Osteoblast (primary cell): ENCODE results near the gene MCFD2. TPM values are rescaled to one million over a fixed set of nuclear protein-coding genes. Genes with fewer than 3 reads are reported as not detected.

Experiments used
- DNase-seq: peaks from one replicate; pipeline ENCODE4 v3.0.0; 2011; ENCODE audit warnings: low spot score, mixed read lengths; ENCODE audit not compliant: insufficient read length; ENCODE audit errors: missing footprints
- H2AFZ ChIP-seq: 2 replicates; pipeline ENCODE4 v1.6.0; 2011; ENCODE audit warnings: mild to moderate bottlenecking, low read length
- H3K27ac ChIP-seq: 2 replicates; pipeline ENCODE4 v1.5.1; 2011; ENCODE audit warnings: mild to moderate bottlenecking, low read depth, low read length, moderate library complexity
- H3K27me3 ChIP-seq: 2 replicates; pipeline ENCODE4 v1.6.0; 2012; ENCODE audit warnings: mild to moderate bottlenecking, control low read depth, inconsistent platforms, low read length, moderate library complexity; ENCODE audit not compliant: insufficient read depth
- H3K36me3 ChIP-seq: 2 replicates; pipeline ENCODE4 v1.5.1; 2011; ENCODE audit warnings: mild to moderate bottlenecking, low read length, control low read depth, moderate library complexity; ENCODE audit not compliant: insufficient read depth
- H3K4me1 ChIP-seq: 2 replicates; pipeline ENCODE4 v1.5.1; 2011; ENCODE audit warnings: mild to moderate bottlenecking, low read length, control low read depth, moderate library complexity; ENCODE audit not compliant: insufficient read depth
- H3K4me2 ChIP-seq: 2 replicates; pipeline ENCODE4 v1.6.0; 2011; ENCODE audit warnings: mild to moderate bottlenecking, low read length; ENCODE audit not compliant: insufficient read depth
- H3K4me3 ChIP-seq: fragments of 200-600 bp; sonication (generic); 3 replicates; pipeline ENCODE4 v1.5.1; 2012; ENCODE audit warnings: mild to moderate bottlenecking, low read length, inconsistent platforms; ENCODE audit not compliant: insufficient read depth
- H3K79me2 ChIP-seq: 2 replicates; pipeline ENCODE4 v1.6.0; 2012; ENCODE audit warnings: mild to moderate bottlenecking, low read length, control low read depth, inconsistent platforms; ENCODE audit not compliant: insufficient read depth
- H3K9me3 ChIP-seq: 2 replicates; pipeline ENCODE4 v1.5.1; 2011; ENCODE audit warnings: low read depth, low read length, control low read depth
- H4K20me1 ChIP-seq: 2 replicates; pipeline ENCODE4 v1.6.0; 2012; ENCODE audit warnings: mild to moderate bottlenecking, low read length, control low read depth; ENCODE audit not compliant: insufficient read depth
- CTCF ChIP-seq: IDR thresholded peaks from 2 replicates; pipeline ENCODE4 v1.5.1; 2011; ENCODE audit warnings: mild to moderate bottlenecking, low read depth, low read length, moderate library complexity; ENCODE audit errors: extremely low read depth
- total RNA-seq: library from RNA; depleted of rRNA; stranded (reverse); fragments of >200 nt; gene quantifications from 2 replicates; pipeline ENCODE4 v1.2.3, GENCODE V29; 2012

The MCFD2 gene
- total RNA-seq, 1 donor: 136 TPM

DNA sequence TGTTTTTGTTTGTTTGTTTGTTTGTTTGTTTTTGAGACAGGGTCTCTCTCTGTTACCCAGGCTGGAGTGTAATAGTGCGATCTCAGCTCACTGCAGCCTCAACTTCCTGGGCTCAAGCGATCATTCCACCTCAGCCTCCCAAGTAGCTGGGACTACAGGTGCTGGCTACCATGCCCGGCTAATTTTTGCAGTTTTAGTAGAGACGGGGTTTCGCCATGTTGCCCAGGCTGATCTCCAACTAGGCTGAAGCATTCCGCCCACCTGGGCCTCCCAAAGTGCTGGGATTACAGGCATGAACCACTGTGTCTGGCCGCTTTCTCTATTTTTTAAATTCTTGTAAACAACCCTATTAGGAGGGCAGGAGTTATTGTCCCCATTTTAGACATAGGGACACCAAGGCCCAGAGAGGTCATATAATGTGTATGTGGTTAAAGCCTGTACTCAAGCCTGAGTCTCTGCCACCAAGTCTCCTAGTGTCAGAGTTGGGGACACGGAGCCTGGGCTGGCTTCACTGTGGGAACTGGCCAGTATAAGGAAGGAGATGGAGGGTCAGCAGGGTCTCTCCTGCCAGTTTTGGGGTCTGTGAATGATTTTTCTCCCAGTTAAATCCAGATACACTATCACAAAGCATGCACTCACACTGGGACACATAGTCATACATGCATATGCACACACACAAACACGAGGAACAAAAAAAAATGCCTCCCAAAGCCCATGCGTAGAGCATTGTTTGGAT lies 27.5 kb upstream of the MCFD2 start:
- H3K27me3 ChIP-seq: no peaks in the 10 kb centered on the region
- peaks cover 58% of the 10 kb centered on the region for H4K20me1 ChIP-seq
- peaks cover 71% of the 10 kb centered on the region for H3K79me2 ChIP-seq
- no peaks in the 10 kb centered on the region for H3K9me3 ChIP-seq
- peak overlapping the region; percentile 99 for H3K4me2 ChIP-seq
- TF ChIP-seq CTCF: no peak
- DNase-seq: no peak
- peaks cover 36% of the 10 kb centered on the region for H3K36me3 ChIP-seq
- H2AFZ ChIP-seq: no peak overlapping the region
- peak overlapping the region; percentile 95 for H3K4me3 ChIP-seq
- no peak overlapping the region for H3K27ac ChIP-seq
- peaks cover 34% of the 10 kb centered on the region for H3K4me1 ChIP-seq

GRCh38 chr2:46942143-46942526 lies 26.5 kb upstream of the MCFD2 start:
- Histone ChIP-seq H3K4me2 (peak overlapping the region; percentile 99), H4K20me1 (peaks cover 50% of the 10 kb centered on the region), H3K79me2 (peaks cover 62% of the 10 kb centered on the region), H3K27ac (peak overlapping the region; percentile 60), H2AFZ (peak overlapping the region; percentile 80), H3K9me3 (no peaks in the 10 kb centered on the region), H3K4me1 (peaks cover 34% of the 10 kb centered on the region), H3K36me3 (peaks cover 35% of the 10 kb centered on the region), H3K27me3 (no peaks in the 10 kb centered on the region), H3K4me3 (peak overlapping the region; percentile 95)
- no peak for TF ChIP-seq CTCF
- DNase-seq: peak; percentile 94

DNA sequence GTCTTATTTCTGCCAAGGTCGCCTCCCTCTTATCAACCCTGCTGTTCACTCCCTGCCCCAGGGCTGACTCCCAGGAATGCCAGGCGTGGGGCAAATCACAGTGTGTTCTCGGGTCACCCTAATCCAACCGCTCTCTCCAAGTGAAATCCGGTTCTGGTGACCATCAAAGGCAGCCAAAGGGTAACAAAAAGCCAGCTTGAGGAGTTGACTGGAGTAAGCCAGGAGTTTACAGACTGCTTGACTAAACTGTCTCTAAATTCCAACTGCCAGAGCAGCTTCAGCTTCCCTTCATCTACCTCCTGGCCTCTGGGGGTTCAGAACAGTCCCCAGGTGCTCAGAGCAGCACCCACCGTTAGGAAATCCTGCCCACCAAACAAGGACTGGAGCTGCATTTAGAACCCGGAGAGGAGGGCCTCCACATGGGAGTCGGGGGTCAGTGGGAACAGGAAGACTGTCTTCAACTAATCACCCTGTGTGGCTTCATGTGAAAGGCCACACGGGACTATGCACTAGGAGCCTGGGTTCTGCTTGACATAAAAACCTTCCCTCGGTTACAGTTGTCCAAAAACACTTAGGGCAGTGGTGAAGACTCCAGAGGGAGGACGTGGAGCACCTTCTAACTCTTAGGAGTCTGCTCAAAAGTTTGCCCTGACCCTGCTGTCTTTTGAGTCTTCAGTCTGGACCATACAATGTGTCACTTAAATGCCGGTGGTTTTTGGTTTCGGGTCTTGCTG lies 24.2 kb upstream of the MCFD2 start:
- H3K4me3 ChIP-seq: peak overlapping the region; percentile 72
- peak; percentile 84 for DNase-seq

More for the DNA sequence above, 24.2 kb upstream of the MCFD2 start:
- peaks cover 29% of the 10 kb centered on the region for H4K20me1 ChIP-seq
- peak overlapping the region; percentile 75 for H2AFZ ChIP-seq
- peak overlapping the region; percentile 94 for H3K27ac ChIP-seq
- H3K4me2 ChIP-seq: peak overlapping the region; percentile 84
- peaks cover 34% of the 10 kb centered on the region for H3K4me1 ChIP-seq
- H3K9me3 ChIP-seq: no peaks in the 10 kb centered on the region
- TF ChIP-seq CTCF: no peak
- H3K79me2 ChIP-seq: peaks cover 38% of the 10 kb centered on the region
- no peaks in the 10 kb centered on the region for H3K27me3 ChIP-seq
- H3K36me3 ChIP-seq: peaks cover 12% of the 10 kb centered on the region
